SK-N-MC (cell line): ENCODE data around the gene NDUFAF2.

Experiments
- EZH2 ChIP-seq: fragments of 200-600 bp; sonication (generic); IDR thresholded peaks from one replicate; pipeline ENCODE4 v1.6.1; 2017; ENCODE audit warnings: antibody characterized with exemption
- POLR2AphosphoS5 ChIP-seq: IDR thresholded peaks from 2 replicates; pipeline ENCODE4 v1.6.1; 2012; ENCODE audit warnings: mild to moderate bottlenecking, low read depth, low read length, borderline replicate concordance

DNA sequence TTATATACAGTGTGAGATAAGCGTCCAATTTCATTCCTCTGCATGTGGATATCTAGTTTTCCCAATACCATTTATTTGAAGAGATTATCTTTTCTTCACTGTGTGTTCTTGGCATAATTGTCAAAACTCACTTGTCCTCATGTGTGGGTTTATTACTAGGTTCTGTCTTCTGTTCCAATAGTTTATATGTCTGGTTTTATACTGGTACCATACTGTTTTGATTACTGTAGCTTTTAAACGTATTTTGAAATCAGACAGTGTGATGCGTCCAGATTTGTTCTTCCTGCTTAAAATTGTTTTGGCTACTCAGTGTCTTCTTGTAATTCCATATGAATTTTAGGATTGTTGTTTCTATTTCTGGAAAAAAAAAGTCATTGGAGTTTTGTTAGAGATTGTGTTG lies 10.2 kb downstream of the NDUFAF2 start:
- no peak for TF ChIP-seq POLR2AphosphoS5
- no peak for TF ChIP-seq EZH2
